GM12878 (cell line): ENCODE results near the gene ZDBF2. TPM values are rescaled to one million over a fixed set of nuclear protein-coding genes. Genes with fewer than 3 reads are reported as not detected.
A peak's percentile ranks its signal among the peaks of the same experiment; 100 is the strongest.

Experiments
- BACH1 ChIP-seq: fragments of 450-650 bp; IDR thresholded peaks from 2 replicates; pipeline ENCODE4 v1.6.1; 2017; ENCODE audit warnings: mild to moderate bottlenecking, borderline replicate concordance
- CEBPB ChIP-seq, 2 experiments: fragments of 150-350 bp in 1 of 2; IDR thresholded peaks; 2 replicates each; pipeline ENCODE4 v1.6.1; 2012 to 2014; ENCODE audit warnings: low read depth in 2 of 2, low read length in 2 of 2, borderline replicate concordance in 1 of 2, inconsistent platforms in 1 of 2
- CHD2 ChIP-seq: IDR thresholded peaks from 2 replicates; pipeline ENCODE4 v1.6.1; 2011; ENCODE audit warnings: low read depth, low read length, improper control_type of control experiment, borderline replicate concordance
- CHD4 ChIP-seq: fragments of 200-600 bp; sonication (generic); IDR thresholded peaks from 2 replicates; pipeline ENCODE4 v1.6.1; 2016; ENCODE audit warnings: mild to moderate bottlenecking
- DPF2 ChIP-seq: fragments of 450-650 bp; IDR thresholded peaks from 2 replicates; pipeline ENCODE4 v1.6.1; 2017; ENCODE audit warnings: mild to moderate bottlenecking
- EP300 ChIP-seq, 2 experiments: fragments of 150-350 bp in 1 of 2; IDR thresholded peaks; 2 replicates each; pipeline ENCODE4 v1.6.1; 2011 to 2012; ENCODE audit warnings: low read depth in 2 of 2, low read length in 2 of 2, borderline replicate concordance in 1 of 2, improper control_type of control experiment in 1 of 2, inconsistent platforms in 1 of 2; ENCODE audit not compliant: control insufficient read depth in 1 of 2
- FOXM1 ChIP-seq: IDR thresholded peaks from 2 replicates; pipeline ENCODE4 v1.6.1; 2012; ENCODE audit warnings: low read depth, mild to moderate bottlenecking, inconsistent platforms, low read length, moderate library complexity
- HDGF ChIP-seq: fragments of 450-650 bp; IDR thresholded peaks from 2 replicates; pipeline ENCODE4 v1.6.1; 2016; ENCODE audit warnings: antibody characterized with exemption
- IKZF1 ChIP-seq: fragments of 450-650 bp; conservative IDR thresholded peaks from 2 replicates; pipeline ENCODE4 v1.6.1; 2017; ENCODE audit warnings: antibody characterized with exemption, mild to moderate bottlenecking
- IKZF2 ChIP-seq, 2 experiments: fragments of 450-650 bp; IDR thresholded peaks; 2 replicates each; pipeline ENCODE4 v1.6.1; 2017; ENCODE audit warnings: mild to moderate bottlenecking in 2 of 2, moderate library complexity in 2 of 2
- IRF4 ChIP-seq: IDR thresholded peaks from 2 replicates; pipeline ENCODE4 v1.6.1; 2011; ENCODE audit warnings: low read depth, low read length
- NFXL1 ChIP-seq: fragments of 450-650 bp; IDR thresholded peaks from 2 replicates; pipeline ENCODE4 v1.6.1; 2017; ENCODE audit warnings: antibody characterized with exemption, mild to moderate bottlenecking, borderline replicate concordance
- TCF7 ChIP-seq: IDR thresholded peaks from 2 replicates; pipeline ENCODE4 v1.6.1; 2014; ENCODE audit warnings: antibody characterized with exemption, borderline replicate concordance
- WRNIP1 ChIP-seq: IDR thresholded peaks from 2 replicates; pipeline ENCODE4 v1.6.1; 2011; ENCODE audit warnings: low read depth, low read length, improper control_type of control experiment, borderline replicate concordance
- ZNF24 ChIP-seq: fragments of 450-650 bp; IDR thresholded peaks from 2 replicates; pipeline ENCODE4 v1.6.1; 2017; ENCODE audit warnings: antibody characterized with exemption, mild to moderate bottlenecking
- ZZZ3 ChIP-seq: IDR thresholded peaks from 2 replicates; pipeline ENCODE4 v1.6.1; 2011; ENCODE audit warnings: low read depth; ENCODE audit not compliant: control insufficient read depth, insufficient read length
- polyA plus RNA-seq, 11 experiments: library from polyadenylated mRNA; depleted of rRNA in 4 of 11; unstranded in 6 of 11; stranded (reverse) in 5 of 11; fragments of >200 nt; fragmentation: Nextera tagmentation in 4 of 11; fragmentation: Illumina TruSeq in 1 of 11; extraction: Ambion mirVana in 4 of 11; extraction: Trizol in 1 of 11; gene quantifications; 1 replicate in 1 of 11; 2 replicates in 10 of 11; pipeline versions ENCODE4 v1.2.1 to v1.2.3, GENCODE V29; 2011 to 2016; ENCODE audit warnings: inconsistent platforms in 2 of 11, missing spikeins in 2 of 11, low read depth in 1 of 11
- total RNA-seq, 4 experiments: library from RNA; depleted of rRNA in 3 of 4; stranded (reverse); fragments of >200 nt in 3 of 4; fragmentation: Illumina TruSeq in 1 of 4; extraction: Trizol in 1 of 4; gene quantifications; 2 replicates each; pipeline versions ENCODE4 v1.2.1 to v1.2.3, GENCODE V29; 2013 to 2021
- TF ChIP-seq, protein P1 (sequence below): IDR thresholded peaks from 2 replicates; pipeline ENCODE4 v1.6.1; 2012; ENCODE audit warnings: low read length, inconsistent platforms
- TF ChIP-seq, protein P2 (sequence below): fragments of 450-650 bp; IDR thresholded peaks from 2 replicates; pipeline ENCODE4 v1.6.1; 2017; ENCODE audit warnings: low read depth, mild to moderate bottlenecking, moderate library complexity
- TF ChIP-seq, protein P3 (sequence below): IDR thresholded peaks from 2 replicates; pipeline ENCODE4 v1.6.1; 2011; ENCODE audit warnings: borderline replicate concordance, low read depth, mild to moderate bottlenecking, moderate library complexity, mixed read lengths, low read length; ENCODE audit not compliant: insufficient read depth; ENCODE audit errors: extremely low read length
- TF ChIP-seq, protein P4 (sequence below): fragments of 450-650 bp; formaldehyde crosslinking; IDR thresholded peaks from 2 replicates; pipeline ENCODE4 v1.5.0; 2022; ENCODE audit warnings: mild to moderate bottlenecking, missing genetic modification characterization

The ZDBF2 gene
- total and polyA plus RNA-seq, 10 of the 15 experiments (the other 5 are each of a cell fraction or from before 2014, with no cell fraction given), result 0.60 to 21.1 (median 4.2) TPM

DNA sequence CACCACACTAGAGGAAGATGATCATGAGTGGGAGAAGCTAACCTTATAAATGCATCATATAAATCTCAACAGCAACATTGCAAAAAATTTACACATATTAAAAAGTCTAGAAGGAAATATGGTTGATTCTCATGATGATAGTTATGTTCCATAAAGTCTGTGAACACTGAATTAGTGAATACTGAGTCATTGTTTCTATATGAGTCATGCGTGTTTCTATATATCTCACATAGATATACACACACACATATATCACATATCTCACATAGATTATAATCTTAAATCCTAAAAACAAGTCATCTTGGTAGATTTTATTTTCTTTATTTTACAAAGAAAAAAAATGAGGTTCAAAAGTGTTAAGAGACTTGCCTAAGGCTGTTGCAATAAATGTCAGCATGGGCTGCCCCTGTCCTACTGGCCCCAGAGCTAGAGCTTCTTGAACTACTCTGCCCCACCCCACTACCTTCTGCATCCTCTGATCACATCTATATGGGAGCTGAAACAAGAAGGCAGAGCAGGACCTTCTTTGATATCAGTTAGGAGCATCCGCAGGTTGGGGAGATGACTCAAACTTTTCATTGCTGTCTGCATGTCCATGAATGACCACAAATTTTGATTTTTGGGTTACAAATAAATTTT lies 87.1 kb downstream of the ZDBF2 start (continued):
- TF ChIP-seq, protein P1, sequence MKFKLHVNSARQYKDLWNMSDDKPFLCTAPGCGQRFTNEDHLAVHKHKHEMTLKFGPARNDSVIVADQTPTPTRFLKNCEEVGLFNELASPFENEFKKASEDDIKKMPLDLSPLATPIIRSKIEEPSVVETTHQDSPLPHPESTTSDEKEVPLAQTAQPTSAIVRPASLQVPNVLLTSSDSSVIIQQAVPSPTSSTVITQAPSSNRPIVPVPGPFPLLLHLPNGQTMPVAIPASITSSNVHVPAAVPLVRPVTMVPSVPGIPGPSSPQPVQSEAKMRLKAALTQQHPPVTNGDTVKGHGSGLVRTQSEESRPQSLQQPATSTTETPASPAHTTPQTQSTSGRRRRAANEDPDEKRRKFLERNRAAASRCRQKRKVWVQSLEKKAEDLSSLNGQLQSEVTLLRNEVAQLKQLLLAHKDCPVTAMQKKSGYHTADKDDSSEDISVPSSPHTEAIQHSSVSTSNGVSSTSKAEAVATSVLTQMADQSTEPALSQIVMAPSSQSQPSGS, result peak; percentile 75
- peak; percentile 90; the same call in 1 of the 2 replicates for TF ChIP-seq BACH1
- peak; percentile 74 for TF ChIP-seq DPF2
- TF ChIP-seq, protein P2, sequence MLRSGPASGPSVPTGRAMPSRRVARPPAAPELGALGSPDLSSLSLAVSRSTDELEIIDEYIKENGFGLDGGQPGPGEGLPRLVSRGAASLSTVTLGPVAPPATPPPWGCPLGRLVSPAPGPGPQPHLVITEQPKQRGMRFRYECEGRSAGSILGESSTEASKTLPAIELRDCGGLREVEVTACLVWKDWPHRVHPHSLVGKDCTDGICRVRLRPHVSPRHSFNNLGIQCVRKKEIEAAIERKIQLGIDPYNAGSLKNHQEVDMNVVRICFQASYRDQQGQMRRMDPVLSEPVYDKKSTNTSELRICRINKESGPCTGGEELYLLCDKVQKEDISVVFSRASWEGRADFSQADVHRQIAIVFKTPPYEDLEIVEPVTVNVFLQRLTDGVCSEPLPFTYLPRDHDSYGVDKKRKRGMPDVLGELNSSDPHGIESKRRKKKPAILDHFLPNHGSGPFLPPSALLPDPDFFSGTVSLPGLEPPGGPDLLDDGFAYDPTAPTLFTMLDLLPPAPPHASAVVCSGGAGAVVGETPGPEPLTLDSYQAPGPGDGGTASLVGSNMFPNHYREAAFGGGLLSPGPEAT, result peak; percentile 39; the same call in 1 of the 2 replicates
- peak in 1 of 2 experiments; percentile 55; a peak in 1 of 4 replicates for TF ChIP-seq IKZF2 (IDR thresholded peaks at IDR 0.05)
- TF ChIP-seq NFXL1, result no peak
- TF ChIP-seq EP300 (IDR thresholded peaks at IDR 0.05; ENCODE audit: borderline replicate concordance in 1 of 2, control insufficient read depth in 1 of 2, low read depth in 2 of 2, low read length in 2 of 2), result peak in 1 of 2 experiments; percentile 67; a peak in 1 of 4 replicates
- TF ChIP-seq, protein P3, sequence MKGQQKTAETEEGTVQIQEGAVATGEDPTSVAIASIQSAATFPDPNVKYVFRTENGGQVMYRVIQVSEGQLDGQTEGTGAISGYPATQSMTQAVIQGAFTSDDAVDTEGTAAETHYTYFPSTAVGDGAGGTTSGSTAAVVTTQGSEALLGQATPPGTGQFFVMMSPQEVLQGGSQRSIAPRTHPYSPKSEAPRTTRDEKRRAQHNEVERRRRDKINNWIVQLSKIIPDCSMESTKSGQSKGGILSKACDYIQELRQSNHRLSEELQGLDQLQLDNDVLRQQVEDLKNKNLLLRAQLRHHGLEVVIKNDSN, result no peak
- TF ChIP-seq CHD4, result no peak
- no peak for TF ChIP-seq ZZZ3
- TF ChIP-seq IRF4, result 0 out of 2 replicates have a peak, but pooled peaks have one; percentile 42
- TF ChIP-seq CEBPB (IDR thresholded peaks at IDR 0.05; ENCODE audit: borderline replicate concordance in 1 of 2, low read depth in 2 of 2, low read length in 2 of 2), result 0 out of 4 replicates have a peak, but pooled peaks of 1 of the 2 experiments have one; percentile 41
- TF ChIP-seq CHD2, result no peak
- TF ChIP-seq WRNIP1, result no peak
- TF ChIP-seq HDGF, result no peak
- TF ChIP-seq ZNF24, result peak; percentile 59; the same call in 1 of the 2 replicates
- TF ChIP-seq IKZF1, result 0 out of 2 replicates have a peak, but pooled peaks have one; percentile 11
- 0 out of 2 replicates have a peak, but pooled peaks have one; percentile 26 for TF ChIP-seq TCF7
- no peak for TF ChIP-seq FOXM1
- TF ChIP-seq, protein P4, sequence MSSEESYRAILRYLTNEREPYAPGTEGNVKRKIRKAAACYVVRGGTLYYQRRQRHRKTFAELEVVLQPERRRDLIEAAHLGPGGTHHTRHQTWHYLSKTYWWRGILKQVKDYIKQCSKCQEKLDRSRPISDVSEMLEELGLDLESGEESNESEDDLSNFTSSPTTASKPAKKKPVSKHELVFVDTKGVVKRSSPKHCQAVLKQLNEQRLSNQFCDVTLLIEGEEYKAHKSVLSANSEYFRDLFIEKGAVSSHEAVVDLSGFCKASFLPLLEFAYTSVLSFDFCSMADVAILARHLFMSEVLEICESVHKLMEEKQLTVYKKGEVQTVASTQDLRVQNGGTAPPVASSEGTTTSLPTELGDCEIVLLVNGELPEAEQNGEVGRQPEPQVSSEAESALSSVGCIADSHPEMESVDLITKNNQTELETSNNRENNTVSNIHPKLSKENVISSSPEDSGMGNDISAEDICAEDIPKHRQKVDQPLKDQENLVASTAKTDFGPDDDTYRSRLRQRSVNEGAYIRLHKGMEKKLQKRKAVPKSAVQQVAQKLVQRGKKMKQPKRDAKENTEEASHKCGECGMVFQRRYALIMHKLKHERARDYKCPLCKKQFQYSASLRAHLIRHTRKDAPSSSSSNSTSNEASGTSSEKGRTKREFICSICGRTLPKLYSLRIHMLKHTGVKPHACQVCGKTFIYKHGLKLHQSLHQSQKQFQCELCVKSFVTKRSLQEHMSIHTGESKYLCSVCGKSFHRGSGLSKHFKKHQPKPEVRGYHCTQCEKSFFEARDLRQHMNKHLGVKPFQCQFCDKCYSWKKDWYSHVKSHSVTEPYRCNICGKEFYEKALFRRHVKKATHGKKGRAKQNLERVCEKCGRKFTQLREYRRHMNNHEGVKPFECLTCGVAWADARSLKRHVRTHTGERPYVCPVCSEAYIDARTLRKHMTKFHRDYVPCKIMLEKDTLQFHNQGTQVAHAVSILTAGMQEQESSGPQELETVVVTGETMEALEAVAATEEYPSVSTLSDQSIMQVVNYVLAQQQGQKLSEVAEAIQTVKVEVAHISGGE (CRISPR knock-in tag), result no peak
